GM12875 (cell line): ENCODE measurements around the gene FPR1.

Experiments used
- H3K4me3 ChIP-seq: one replicate; pipeline ENCODE4 v1.5.1; 2011; ENCODE audit warnings: low read depth, low read length, control low read depth
- CTCF ChIP-seq: IDR thresholded peaks from 2 replicates; pipeline ENCODE4 v1.5.1; 2011; ENCODE audit warnings: low read depth, mild to moderate bottlenecking, control low read depth, inconsistent platforms, low read length, moderate library complexity, borderline replicate concordance; ENCODE audit not compliant: insufficient read depth

FPR1 gene

GRCh38 chr19:51796195-51796679, 44.6 kb upstream of the FPR1 start:
- no peak overlapping the region for H3K4me3 ChIP-seq
- no peak for TF ChIP-seq CTCF

DNA sequence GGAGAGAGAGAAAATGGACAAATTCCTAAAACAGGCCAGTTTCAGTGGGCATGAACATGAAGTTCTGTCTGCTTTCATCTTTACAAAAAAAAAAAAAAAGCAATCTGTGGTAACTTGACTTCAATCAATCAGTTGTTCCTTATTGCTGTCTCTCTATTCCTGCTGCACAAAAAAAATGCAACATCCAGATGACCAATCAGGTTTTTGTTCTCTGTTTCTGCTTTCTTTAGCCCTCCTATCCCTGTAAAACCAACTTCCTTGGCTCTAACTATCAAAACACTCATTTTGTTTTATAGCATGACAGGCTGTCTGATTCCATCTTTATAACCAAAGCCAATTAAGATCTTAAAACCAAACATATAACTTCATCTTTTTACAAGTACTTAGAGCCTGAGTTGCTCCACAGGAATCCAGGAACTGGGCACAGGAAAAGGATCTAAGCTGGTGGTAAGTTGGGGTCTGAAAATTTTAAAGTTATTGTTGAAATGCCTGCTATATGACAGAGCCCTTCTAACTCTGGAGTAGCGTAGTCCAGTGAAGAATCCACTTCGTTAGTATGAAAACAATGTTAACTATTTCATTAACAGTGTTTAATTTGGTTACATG, 43.3 kb upstream of the FPR1 start, which contains the start of gene FPR3:
Gene FPR3 (plus strand): TSS at position 273 of the 606 bp plus-strand sequence. CDS start 28,592 bp downstream, outside the sequence.
- H3K4me3 ChIP-seq: no peak within 1 kb of the TSS
- no peak for TF ChIP-seq CTCF

GRCh38 chr19:51793994-51794393, 42.3 kb upstream of the FPR1 start:
- no peak for TF ChIP-seq CTCF

DNA sequence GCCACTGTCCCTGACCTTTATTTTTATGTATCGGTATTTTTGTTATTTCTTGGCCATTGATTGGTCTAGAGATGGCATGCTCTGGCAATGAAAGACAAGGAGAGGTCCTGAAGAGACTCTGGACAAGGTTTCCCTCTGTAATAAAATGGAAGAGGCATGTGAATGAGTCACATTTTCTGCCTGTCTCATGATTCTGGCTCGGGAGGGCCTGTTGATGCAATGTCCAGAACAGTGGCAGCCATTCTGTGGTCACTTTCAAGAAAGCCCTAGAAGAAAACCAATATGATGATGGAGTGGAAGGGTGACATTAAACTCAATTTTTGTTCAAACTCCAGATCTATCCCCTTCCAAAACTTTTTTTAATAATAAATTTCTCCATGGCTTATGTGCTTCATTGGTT, 41.3 kb upstream of the FPR1 start:
- H3K4me3 ChIP-seq: no peak overlapping the region
- no peak for TF ChIP-seq CTCF

More at GRCh38 chr19:51793994-51794393, 42.3 kb upstream of the FPR1 start:
- no peak overlapping the region for H3K4me3 ChIP-seq

- no peak for TF ChIP-seq CTCF
- no peak overlapping the region for H3K4me3 ChIP-seq
Measured at GRCh38 chr19:51789061-51789795, 37.5 kb upstream of the FPR1 start.

DNA sequence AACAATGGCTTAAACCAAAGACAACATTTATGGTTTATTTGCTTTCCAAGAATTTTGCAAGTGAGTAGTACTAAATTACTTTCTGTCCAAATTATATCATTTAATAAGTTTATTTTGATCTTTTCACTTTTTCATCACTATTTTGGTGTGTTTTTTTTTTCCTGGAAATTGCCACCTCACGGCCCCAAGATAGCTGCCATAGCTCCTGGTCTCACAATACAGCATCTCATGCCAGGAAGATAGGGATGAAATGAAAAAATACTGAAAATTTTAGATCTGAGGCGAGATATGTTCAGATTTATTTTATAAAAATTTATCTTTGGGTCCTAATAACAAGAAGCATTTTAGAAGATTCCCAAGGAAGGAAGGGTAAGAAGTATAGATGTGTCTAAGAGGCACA, 36.4 kb upstream of the FPR1 start:
- H3K4me3 ChIP-seq: no peak overlapping the region
- no peak for TF ChIP-seq CTCF
